ENCODE data around the gene KCTD5. TPM values are rescaled to one million over a fixed set of nuclear protein-coding genes. Genes with fewer than 3 reads are reported as not detected.

The KCTD5 gene
- total RNA-seq, 6 experiments from 2014 or later = 7.3 to 22.8 (median 11.1) TPM

DNA sequence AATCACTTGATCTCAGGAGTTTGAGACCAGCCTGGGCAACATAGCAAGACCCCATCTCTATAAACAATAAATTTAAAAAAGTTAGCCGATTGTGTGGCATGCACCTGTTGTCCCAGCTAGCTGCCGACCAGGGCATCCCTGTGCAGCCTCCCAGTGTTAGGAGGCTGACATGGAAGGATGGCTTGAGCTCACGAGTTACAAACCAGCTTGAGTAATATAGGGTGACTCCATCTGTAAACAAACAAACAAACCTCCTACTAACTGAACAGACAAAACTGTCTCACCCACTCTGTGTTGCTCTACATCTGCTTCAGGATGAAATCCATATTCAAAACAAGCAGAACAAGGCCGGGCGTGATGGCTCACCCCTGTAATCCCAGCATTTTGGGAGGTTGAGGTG is 44.6 kb downstream of the KCTD5 start:
- no peak for ATAC-seq
- intact Hi-C loops (cut with DNase I) = no loop called here

DNA sequence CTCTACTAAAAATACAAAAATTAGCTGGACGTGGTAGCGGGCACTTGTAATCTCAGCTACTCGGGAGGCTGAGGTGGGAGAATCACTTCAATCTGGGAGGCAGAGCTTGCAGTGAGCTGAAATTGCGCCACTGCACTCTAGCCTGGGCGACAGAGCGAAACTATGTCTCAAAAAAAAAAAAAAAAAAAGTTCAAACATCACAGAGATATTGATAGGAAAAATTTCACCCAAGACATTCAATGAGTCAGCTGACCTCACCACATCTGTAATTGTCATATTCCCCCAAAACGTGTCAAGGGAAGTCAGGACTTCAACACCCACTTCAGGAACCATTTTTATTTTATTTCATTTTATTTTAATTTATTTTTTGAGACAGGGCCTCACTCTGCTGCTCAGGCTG is 45.7 kb downstream of the KCTD5 start:
- no peak overlapping the region for H3K4me3 ChIP-seq
- no peaks in the 10 kb centered on the region for H3K9me3 ChIP-seq
- no peak for ATAC-seq
- TF ChIP-seq POLR2A (IDR thresholded peaks at IDR 0.05) = no peak
- TF ChIP-seq, protein P1, sequence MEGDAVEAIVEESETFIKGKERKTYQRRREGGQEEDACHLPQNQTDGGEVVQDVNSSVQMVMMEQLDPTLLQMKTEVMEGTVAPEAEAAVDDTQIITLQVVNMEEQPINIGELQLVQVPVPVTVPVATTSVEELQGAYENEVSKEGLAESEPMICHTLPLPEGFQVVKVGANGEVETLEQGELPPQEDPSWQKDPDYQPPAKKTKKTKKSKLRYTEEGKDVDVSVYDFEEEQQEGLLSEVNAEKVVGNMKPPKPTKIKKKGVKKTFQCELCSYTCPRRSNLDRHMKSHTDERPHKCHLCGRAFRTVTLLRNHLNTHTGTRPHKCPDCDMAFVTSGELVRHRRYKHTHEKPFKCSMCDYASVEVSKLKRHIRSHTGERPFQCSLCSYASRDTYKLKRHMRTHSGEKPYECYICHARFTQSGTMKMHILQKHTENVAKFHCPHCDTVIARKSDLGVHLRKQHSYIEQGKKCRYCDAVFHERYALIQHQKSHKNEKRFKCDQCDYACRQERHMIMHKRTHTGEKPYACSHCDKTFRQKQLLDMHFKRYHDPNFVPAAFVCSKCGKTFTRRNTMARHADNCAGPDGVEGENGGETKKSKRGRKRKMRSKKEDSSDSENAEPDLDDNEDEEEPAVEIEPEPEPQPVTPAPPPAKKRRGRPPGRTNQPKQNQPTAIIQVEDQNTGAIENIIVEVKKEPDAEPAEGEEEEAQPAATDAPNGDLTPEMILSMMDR (IDR thresholded peaks at IDR 0.05) = no peak
- WGBS (ENCODE audit: insufficient coverage, low coverage, low lambda C conversion rate, missing lambda C conversion rate) = 71% methylated on average over 6 of the region's 7 CpGs
- H3K4me1 ChIP-seq = no peaks in the 10 kb centered on the region
- no peaks in the 10 kb centered on the region for H3K27me3 ChIP-seq
- DNase-seq = no peak
- no peaks in the 10 kb centered on the region for H3K36me3 ChIP-seq
- intact Hi-C loops (cut with DNase I) = no loop called here
- no peak overlapping the region for H3K27ac ChIP-seq

More for the DNA sequence above, 44.6 kb downstream of the KCTD5 start:
- Histone ChIP-seq H3K9me3 (no peaks in the 10 kb centered on the region), H3K4me3 (no peak overlapping the region), H3K4me1 (no peaks in the 10 kb centered on the region), H3K27ac (no peak overlapping the region), H3K27me3 (no peaks in the 10 kb centered on the region), H3K36me3 (no peaks in the 10 kb centered on the region)
- 84% methylated on average over 4 of the region's 5 CpGs for WGBS (ENCODE audit: insufficient coverage, low coverage, low lambda C conversion rate, missing lambda C conversion rate)
- DNase-seq = no peak
- TF ChIP-seq, protein P1 (IDR thresholded peaks at IDR 0.05) = no peak
- no peak for TF ChIP-seq POLR2A (IDR thresholded peaks at IDR 0.05)

- no peak overlapping the region for H3K27ac ChIP-seq
- no peak overlapping the region for H3K4me3 ChIP-seq
- H3K36me3 ChIP-seq = no peaks in the 10 kb centered on the region
- DNase-seq (no peak), ATAC-seq (no peak)
- intact Hi-C loops (cut with DNase I) = no loop called here
- TF ChIP-seq, protein P1 (IDR thresholded peaks at IDR 0.05) = no peak
- TF ChIP-seq POLR2A (IDR thresholded peaks at IDR 0.05) = no peak
- H3K9me3 ChIP-seq = no peaks in the 10 kb centered on the region
- H3K4me1 ChIP-seq = no peaks in the 10 kb centered on the region
- 64% methylated on average over 10 of the region's 10 CpGs for WGBS (ENCODE audit: insufficient coverage, low coverage, low lambda C conversion rate, missing lambda C conversion rate)
- H3K27me3 ChIP-seq = no peaks in the 10 kb centered on the region
Observed at GRCh38 chr16:2734844-2735515, 52.7 kb downstream of the KCTD5 start.

GRCh38 chr16:2736476-2737237 is 54.3 kb downstream of the KCTD5 start:
- ATAC-seq (no peak), DNase-seq (peak in 1 of 3 donors; percentile 31)
- Histone ChIP-seq H3K27ac (no peak overlapping the region), H3K27me3 (no peaks in the 10 kb centered on the region), H3K4me3 (no peak overlapping the region), H3K36me3 (no peaks in the 10 kb centered on the region), H3K9me3 (no peaks in the 10 kb centered on the region), H3K4me1 (no peaks in the 10 kb centered on the region)
- WGBS (ENCODE audit: insufficient coverage, low coverage, low lambda C conversion rate, missing lambda C conversion rate) = 83% methylated on average over 6 of the region's 11 CpGs
- TF ChIP-seq, protein P1 (IDR thresholded peaks at IDR 0.05) = no peak
- no peak for TF ChIP-seq POLR2A (IDR thresholded peaks at IDR 0.05)
- intact Hi-C loops (cut with DNase I) = no loop called here
